Measurements from ENCODE around the gene TRDN.

GRCh38 chr6:123622780-123623179 is 14.0 kb downstream of the TRDN start:
- TF ChIP-seq, protein P1, sequence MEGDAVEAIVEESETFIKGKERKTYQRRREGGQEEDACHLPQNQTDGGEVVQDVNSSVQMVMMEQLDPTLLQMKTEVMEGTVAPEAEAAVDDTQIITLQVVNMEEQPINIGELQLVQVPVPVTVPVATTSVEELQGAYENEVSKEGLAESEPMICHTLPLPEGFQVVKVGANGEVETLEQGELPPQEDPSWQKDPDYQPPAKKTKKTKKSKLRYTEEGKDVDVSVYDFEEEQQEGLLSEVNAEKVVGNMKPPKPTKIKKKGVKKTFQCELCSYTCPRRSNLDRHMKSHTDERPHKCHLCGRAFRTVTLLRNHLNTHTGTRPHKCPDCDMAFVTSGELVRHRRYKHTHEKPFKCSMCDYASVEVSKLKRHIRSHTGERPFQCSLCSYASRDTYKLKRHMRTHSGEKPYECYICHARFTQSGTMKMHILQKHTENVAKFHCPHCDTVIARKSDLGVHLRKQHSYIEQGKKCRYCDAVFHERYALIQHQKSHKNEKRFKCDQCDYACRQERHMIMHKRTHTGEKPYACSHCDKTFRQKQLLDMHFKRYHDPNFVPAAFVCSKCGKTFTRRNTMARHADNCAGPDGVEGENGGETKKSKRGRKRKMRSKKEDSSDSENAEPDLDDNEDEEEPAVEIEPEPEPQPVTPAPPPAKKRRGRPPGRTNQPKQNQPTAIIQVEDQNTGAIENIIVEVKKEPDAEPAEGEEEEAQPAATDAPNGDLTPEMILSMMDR (IDR thresholded peaks at IDR 0.05): no peak
- TF ChIP-seq POLR2A (IDR thresholded peaks at IDR 0.05): no peak
